Measurements from ENCODE around the gene TRAF6. TPM values are rescaled to one million over a fixed set of nuclear protein-coding genes. Genes with fewer than 3 reads are reported as not detected.
A peak's percentile ranks its signal among the peaks of the same experiment; 100 is the strongest.

Gene TRAF6
- total RNA-seq, 1 experiment from 2014 or later: 4.0 TPM

- POLR2A ChIA-PET (ENCODE audit: unreplicated experiment): no interaction called here
- peak overlapping the region; percentile 99 for H2AFZ ChIP-seq (ENCODE audit: low read length)
- intact Hi-C loops (cut with micrococcal nuclease): loop anchor here (1.0 to 2.0 kb wide), 2 partner anchors 31 to 84 kb away; partner anchors contain the start of gene IFTAP
- peak; percentile 34 for ATAC-seq
- BruUV-seq (replicated peaks): TSS peak; percentile 60
- TF ChIP-seq EZH2 (IDR thresholded peaks at IDR 0.05; ENCODE audit: low read length, unreplicated experiment) (no peak), CTCF (conservative IDR thresholded peaks at IDR 0.05; ENCODE audit: low read depth, low read length) (no peak), EZH2phosphoT487 (IDR thresholded peaks at IDR 0.05; ENCODE audit: borderline replicate concordance, low read length) (no peak)
- H3K27ac ChIP-seq (ENCODE audit: low read length): no peak overlapping the region
- H3K4me1 ChIP-seq (ENCODE audit: insufficient read depth, low read length): peaks cover 11% of the 10 kb centered on the region; the same call in 1 of the 2 replicates
- H3K9me2 ChIP-seq (replicated peaks; ENCODE audit: low read length): no peaks in the 10 kb centered on the region
- peak overlapping the region; percentile 94 for H3K4me2 ChIP-seq (ENCODE audit: low read length)
- H3K36me3 ChIP-seq (ENCODE audit: low read depth, low read length): no peaks in the 10 kb centered on the region
- CTCF ChIA-PET: interaction anchor here (0.6 kb wide), 1 partner anchor 30 kb away, joined by 3 read pairs; no protein-coding TSS in a partner anchor
- H3K9ac ChIP-seq (ENCODE audit: low read length): peak overlapping the region; percentile 91
- no peaks in the 10 kb centered on the region for H3K27me3 ChIP-seq (ENCODE audit: low read length)
- no peaks in the 10 kb centered on the region for H3K9me3 ChIP-seq (ENCODE audit: low read length)
- H4K20me1 ChIP-seq (ENCODE audit: low read length): peaks cover 23% of the 10 kb centered on the region; the same call in 1 of the 2 replicates
- peaks cover 33% of the 10 kb centered on the region for H3K79me2 ChIP-seq (ENCODE audit: low read length)
- H3F3A ChIP-seq (ENCODE audit: low read length, unreplicated experiment): no peaks in the 10 kb centered on the region
- H3K4me3 ChIP-seq (ENCODE audit: low read length): peak overlapping the region; percentile 92
- peak; percentile 39 for DNase-seq
Measured at GRCh38 chr11:36510594-36510942, 496 bp upstream of the TRAF6 start.

GRCh38 chr11:36509201-36509639 lies 852 bp downstream of the TRAF6 start:
- DNase-seq: peak; percentile 33
- peak overlapping the region; percentile 92 for H3K4me3 ChIP-seq (ENCODE audit: low read length)
- H3K9ac ChIP-seq (ENCODE audit: low read length): peak overlapping the region; percentile 91
- peaks cover 23% of the 10 kb centered on the region; the same call in 1 of the 2 replicates for H4K20me1 ChIP-seq (ENCODE audit: low read length)
- ChIA-PET POLR2A (ENCODE audit: unreplicated experiment) (no interaction called here), CTCF (interaction anchor here (0.6 to 1.7 kb wide), 4 partner anchors 16 to 234 kb away, joined by 4 to 10 read pairs (median 4); no protein-coding TSS in a partner anchor)
- H2AFZ ChIP-seq (ENCODE audit: low read length): peak overlapping the region; percentile 99
- H3K79me2 ChIP-seq (ENCODE audit: low read length): peaks cover 47% of the 10 kb centered on the region
- H3K4me2 ChIP-seq (ENCODE audit: low read length): peak overlapping the region; percentile 94
- no peaks in the 10 kb centered on the region for H3F3A ChIP-seq (ENCODE audit: low read length, unreplicated experiment)
- H3K9me3 ChIP-seq (ENCODE audit: low read length): no peaks in the 10 kb centered on the region
- intact Hi-C loops (cut with micrococcal nuclease): no loop called here
- H3K36me3 ChIP-seq (ENCODE audit: low read depth, low read length): no peaks in the 10 kb centered on the region
- peaks cover 11% of the 10 kb centered on the region; the same call in 1 of the 2 replicates for H3K4me1 ChIP-seq (ENCODE audit: insufficient read depth, low read length)
- no peaks in the 10 kb centered on the region for H3K27me3 ChIP-seq (ENCODE audit: low read length)
- TF ChIP-seq EZH2phosphoT487 (IDR thresholded peaks at IDR 0.05; ENCODE audit: borderline replicate concordance, low read length): no peak
- TF ChIP-seq EZH2 (IDR thresholded peaks at IDR 0.05; ENCODE audit: low read length, unreplicated experiment): no peak
- no peak for TF ChIP-seq CTCF (conservative IDR thresholded peaks at IDR 0.05; ENCODE audit: low read depth, low read length)
- no TSS peak for BruUV-seq (replicated peaks)
- no peak overlapping the region for H3K27ac ChIP-seq (ENCODE audit: low read length)
- ATAC-seq: peak; percentile 1; the same call in 1 of the 2 replicates
- no peaks in the 10 kb centered on the region for H3K9me2 ChIP-seq (replicated peaks; ENCODE audit: low read length)

GRCh38 chr11:36508743-36509142 lies 1.3 kb downstream of the TRAF6 start:
- POLR2A ChIA-PET (ENCODE audit: unreplicated experiment): no interaction called here
- BruUV-seq (replicated peaks): TSS peak; percentile 56
- H3K27me3 ChIP-seq (ENCODE audit: low read length): no peaks in the 10 kb centered on the region
- H3K36me3 ChIP-seq (ENCODE audit: low read depth, low read length): no peaks in the 10 kb centered on the region
- peak overlapping the region; percentile 92 for H3K4me3 ChIP-seq (ENCODE audit: low read length)
- intact Hi-C loops (cut with micrococcal nuclease): no loop called here
- H2AFZ ChIP-seq (ENCODE audit: low read length): peak overlapping the region; percentile 99; the same call in 1 of the 2 replicates
- H3K9me3 ChIP-seq (ENCODE audit: low read length): no peaks in the 10 kb centered on the region
- peaks cover 23% of the 10 kb centered on the region; the same call in 1 of the 2 replicates for H4K20me1 ChIP-seq (ENCODE audit: low read length)
- no peak overlapping the region for H3K27ac ChIP-seq (ENCODE audit: low read length)
- H3K4me2 ChIP-seq (ENCODE audit: low read length): peak overlapping the region; percentile 94
- CTCF ChIA-PET: interaction anchor here (0.6 to 1.7 kb wide), 5 partner anchors 16 to 233 kb away, joined by 4 to 10 read pairs (median 5); no protein-coding TSS in a partner anchor
- H3K4me1 ChIP-seq (ENCODE audit: insufficient read depth, low read length): peaks cover 11% of the 10 kb centered on the region; the same call in 1 of the 2 replicates
- peak overlapping the region; percentile 91 for H3K9ac ChIP-seq (ENCODE audit: low read length)
- no peaks in the 10 kb centered on the region for H3K9me2 ChIP-seq (replicated peaks; ENCODE audit: low read length)
- H3K79me2 ChIP-seq (ENCODE audit: low read length): peaks cover 51% of the 10 kb centered on the region
- ATAC-seq: no peak
- TF ChIP-seq EZH2phosphoT487 (IDR thresholded peaks at IDR 0.05; ENCODE audit: borderline replicate concordance, low read length): no peak
- TF ChIP-seq EZH2 (IDR thresholded peaks at IDR 0.05; ENCODE audit: low read length, unreplicated experiment): no peak
- TF ChIP-seq CTCF (conservative IDR thresholded peaks at IDR 0.05; ENCODE audit: low read depth, low read length): no peak
- H3F3A ChIP-seq (ENCODE audit: low read length, unreplicated experiment): no peaks in the 10 kb centered on the region
- DNase-seq: peak; percentile 15

Measured in PC-3 (cell line).